Measurements from ENCODE around the gene UVRAG. TPM values are rescaled to one million over a fixed set of nuclear protein-coding genes. Genes with fewer than 3 reads are reported as not detected.

Gene UVRAG
- total and polyA plus RNA-seq, 4 donors, result 8.7 to 53.2 (median 18.3) TPM

DNA sequence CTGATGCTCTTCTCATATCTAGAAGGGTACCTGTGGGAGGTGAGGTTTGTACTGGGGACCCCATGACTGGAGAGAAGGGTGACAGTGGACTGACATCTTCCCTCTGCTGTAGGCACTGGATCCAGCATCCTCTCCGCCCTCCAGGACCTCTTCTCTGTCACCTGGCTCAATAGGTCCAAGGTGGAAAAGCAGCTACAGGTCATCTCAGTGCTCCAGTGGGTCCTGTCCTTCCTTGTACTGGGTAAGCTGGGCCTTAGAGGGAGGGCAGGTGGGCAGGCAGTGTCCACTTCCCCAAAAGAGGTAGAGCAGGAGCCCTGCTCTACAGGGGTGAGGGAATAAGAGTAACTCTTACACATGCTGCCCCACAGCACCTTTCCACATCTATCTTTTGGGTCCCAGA is 30.5 kb upstream of the UVRAG start:
- H3K4me3 ChIP-seq, result no peak overlapping the region
- no peaks in the 10 kb centered on the region for H3K9me3 ChIP-seq (ENCODE audit: control insufficient read depth in 4 of 4, insufficient read depth in 3 of 4, low read length in 3 of 4)
- H3K27me3 ChIP-seq (ENCODE audit: control insufficient read depth in 3 of 3, insufficient read depth in 3 of 3, low read length in 2 of 3), result peaks cover 0 to 4% (median 0%) of the 10 kb centered on the region in 3 donors
- no peak for TF ChIP-seq CTCF (IDR thresholded peaks at IDR 0.05; ENCODE audit: control extremely low read depth, extremely low read depth)
- no peak overlapping the region for H3K27ac ChIP-seq (ENCODE audit: low read depth in 1 of 2, low read length in 1 of 2)
- H3K9ac ChIP-seq (ENCODE audit: insufficient read depth in 1 of 2, low read length in 2 of 2), result no peak overlapping the region
- no peak for ATAC-seq (ENCODE audit: insufficient read depth, low FRiP score)
- no peaks in the 10 kb centered on the region for H3K36me3 ChIP-seq (ENCODE audit: control insufficient read depth in 4 of 4, insufficient read depth in 4 of 4, low read length in 4 of 4)
- 92 to 93% methylated on average over 1 of the region's 1 CpG for WGBS, 2 donors
- no peaks in the 10 kb centered on the region for H3K4me1 ChIP-seq (ENCODE audit: control insufficient read depth in 5 of 5, insufficient read depth in 5 of 5, low read length in 5 of 5)
- DNase-seq, result no peak

DNA sequence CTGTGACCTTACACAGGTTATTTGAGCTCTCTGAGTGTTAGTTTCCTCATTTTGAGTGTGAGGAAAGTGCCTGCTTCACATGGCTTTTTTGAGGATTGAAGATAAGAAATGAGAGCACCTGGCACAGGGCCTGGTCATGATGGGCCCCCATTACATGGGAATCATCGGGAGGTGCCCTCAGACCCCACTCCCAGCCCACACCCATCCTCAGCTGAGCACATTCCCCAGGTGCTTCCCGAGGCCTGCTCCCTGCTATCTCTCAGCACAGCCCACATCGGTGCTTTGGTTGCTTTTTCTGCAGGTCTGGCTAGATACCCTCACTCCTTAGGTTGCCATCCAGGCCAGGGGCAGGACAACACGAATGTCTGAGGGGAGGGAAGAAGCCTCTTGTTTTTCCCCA is 29.8 kb upstream of the UVRAG start:
- no peaks in the 10 kb centered on the region for H3K4me1 ChIP-seq (ENCODE audit: control insufficient read depth in 5 of 5, insufficient read depth in 5 of 5, low read length in 5 of 5)
- DNase-seq (peak in 1 of 3 donors; percentile 20), ATAC-seq (ENCODE audit: insufficient read depth, low FRiP score) (no peak)
- WGBS, 2 donors, result 66 to 91% methylated on average over 4 of the region's 4 CpGs
- H3K4me3 ChIP-seq, result no peak overlapping the region
- H3K36me3 ChIP-seq (ENCODE audit: control insufficient read depth in 4 of 4, insufficient read depth in 4 of 4, low read length in 4 of 4), result no peaks in the 10 kb centered on the region
- TF ChIP-seq CTCF (IDR thresholded peaks at IDR 0.05; ENCODE audit: control extremely low read depth, extremely low read depth), result no peak
- H3K9ac ChIP-seq (ENCODE audit: insufficient read depth in 1 of 2, low read length in 2 of 2), result no peak overlapping the region
- H3K27me3 ChIP-seq (ENCODE audit: control insufficient read depth in 3 of 3, insufficient read depth in 3 of 3, low read length in 2 of 3), result peaks cover 0 to 4% (median 0%) of the 10 kb centered on the region in 3 donors
- H3K9me3 ChIP-seq (ENCODE audit: control insufficient read depth in 4 of 4, insufficient read depth in 3 of 4, low read length in 3 of 4), result no peaks in the 10 kb centered on the region
- no peak overlapping the region for H3K27ac ChIP-seq (ENCODE audit: low read depth in 1 of 2, low read length in 1 of 2)

DNA sequence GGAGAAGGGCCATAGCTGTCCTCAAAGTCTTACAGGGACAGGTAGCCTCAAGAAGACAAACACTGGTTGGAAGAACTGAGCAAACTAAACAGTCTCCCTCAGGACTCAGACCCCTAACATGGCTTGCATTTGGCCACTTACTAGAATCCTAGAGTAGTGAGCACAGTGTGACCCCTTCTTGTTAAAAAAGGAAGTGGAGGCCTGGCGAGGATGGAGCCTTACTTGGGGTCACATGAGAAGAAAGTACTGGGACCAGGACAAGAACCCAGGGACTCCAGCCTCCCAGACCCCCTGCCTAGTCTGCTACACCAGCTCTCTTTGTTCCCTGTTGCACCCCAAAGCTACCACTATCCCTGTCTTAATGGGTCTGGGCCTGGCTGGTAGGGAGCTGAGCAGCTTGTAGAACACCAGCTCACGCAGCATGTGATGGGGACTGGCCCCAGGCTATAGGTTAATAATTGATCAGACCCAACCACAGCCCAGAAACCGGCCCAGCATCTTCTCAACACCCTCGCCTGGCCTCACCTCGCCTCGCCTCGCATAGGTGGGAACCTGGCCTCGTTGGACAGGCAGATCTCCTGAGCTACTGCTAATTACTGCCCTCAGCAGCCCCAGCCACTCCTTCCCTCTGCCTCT is 28.8 kb upstream of the UVRAG start:
- peak in 2 of 3 donors; percentile 40 to 43 for DNase-seq

More for the DNA sequence above, 28.8 kb upstream of the UVRAG start:
- ATAC-seq (ENCODE audit: insufficient read depth, low FRiP score), result no peak
- WGBS, 2 donors, result 76 to 83% methylated on average over 8 of the region's 8 CpGs
- Histone ChIP-seq H3K27ac (ENCODE audit: low read depth in 1 of 2, low read length in 1 of 2) (no peak overlapping the region), H3K9me3 (ENCODE audit: control insufficient read depth in 4 of 4, insufficient read depth in 3 of 4, low read length in 3 of 4) (no peaks in the 10 kb centered on the region), H3K27me3 (ENCODE audit: control insufficient read depth in 3 of 3, insufficient read depth in 3 of 3, low read length in 2 of 3) (peaks cover 0 to 4% (median 0%) of the 10 kb centered on the region in 3 donors), H3K36me3 (ENCODE audit: control insufficient read depth in 4 of 4, insufficient read depth in 4 of 4, low read length in 4 of 4) (no peaks in the 10 kb centered on the region), H3K4me1 (ENCODE audit: control insufficient read depth in 5 of 5, insufficient read depth in 5 of 5, low read length in 5 of 5) (no peaks in the 10 kb centered on the region), H3K4me3 (no peak overlapping the region), H3K9ac (ENCODE audit: insufficient read depth in 1 of 2, low read length in 2 of 2) (no peak overlapping the region)
- TF ChIP-seq CTCF (IDR thresholded peaks at IDR 0.05; ENCODE audit: control extremely low read depth, extremely low read depth), result no peak

All from lung (tissue), 12 donors.